IMR-90 (cell line): ENCODE measurements around the gene CDKAL1.

ENCODE experiments used
- CTCF ChIP-seq: conservative IDR thresholded peaks from 2 replicates; pipeline ENCODE4 v1.5.1; 2012; ENCODE audit warnings: mild to moderate bottlenecking, low read depth, low read length, improper control_type of control experiment
- MAZ ChIP-seq: IDR thresholded peaks from 2 replicates; pipeline ENCODE4 v1.6.1; 2012; ENCODE audit warnings: low read depth, mild to moderate bottlenecking, low read length, improper control_type of control experiment, moderate library complexity, borderline replicate concordance
- POLR2A ChIP-seq: IDR thresholded peaks from 2 replicates; pipeline ENCODE4 v1.6.1; 2012; ENCODE audit warnings: mild to moderate bottlenecking, low read depth, low read length
- SMC3 ChIP-seq: fragments of 150-350 bp; IDR thresholded peaks from 2 replicates; pipeline ENCODE4 v1.6.1; 2016; ENCODE audit warnings: low read depth, mild to moderate bottlenecking, antibody characterized with exemption, low read length, moderate library complexity
- USF2 ChIP-seq: fragments of 150-350 bp; IDR thresholded peaks from 2 replicates; pipeline ENCODE4 v1.6.1; 2017; ENCODE audit warnings: mild to moderate bottlenecking, antibody characterized with exemption, low read length, low read depth

GRCh38 chr6:21171801-21172200, 637.5 kb downstream of the CDKAL1 start:
- TF ChIP-seq CTCF (no peak), SMC3 (no peak), USF2 (no peak), MAZ (no peak), POLR2A (no peak)
